Heart left ventricle (tissue), 13 donors: ENCODE data around the gene PAX5.

Experiments used
- POLR2A ChIP-seq, 2 donors: fragments of 450-650 bp; IDR thresholded peaks; one replicate each; pipeline ENCODE4 v1.6.1; 2017; ENCODE audit warnings: antibody characterized with exemption in 2 of 2, mild to moderate bottlenecking in 2 of 2, moderate library complexity in 2 of 2
- TF ChIP-seq, protein P1 (sequence below), 12 donors: fragments of 200-600 bp; sonication (generic) in 4 of 12; IDR thresholded peaks; one replicate each; pipeline versions ENCODE4 v1.5.0 to v1.8.0; 2018 to 2022; ENCODE audit warnings: antibody characterized with exemption in 12 of 12, mild to moderate bottlenecking in 5 of 12
- donor health status: ischemic (EF 13 %, LVEDD 7.1; RV severe dilation, severe dysfunction).
- donor health status: DM: no; HTN: yes; CAD: no.
- donor health status: DM: no; HTN: no; CAD: no.
- donor health status: ischemic (EF 25% LVEDD 6.9; RV normal size, moderate dysfunction).
- donor health status: ischemic (EF 25% LVEDD 5.7; RV mildly dilated, moderate dysfunction).
- donor health status: ischemic (EF 35%, LVEDD 5.7; RV mildly dilated, moderate dysfunction).
- donor health status: nonischemic (EF 11% LVEDD 7.7; RV severe dilation, severe dysfunction).
- donor health status: DM: yes; HTN: yes; CAD: no.
- donor health status: PGD.
- donor health status: ischemic (EF 29% LVEDD 5.4; RV normal size, mild dysfunction).
- donor health status: nonischemic (EF 23%, LVEDD 6.1; RV moderate dilation, normal function).

DNA sequence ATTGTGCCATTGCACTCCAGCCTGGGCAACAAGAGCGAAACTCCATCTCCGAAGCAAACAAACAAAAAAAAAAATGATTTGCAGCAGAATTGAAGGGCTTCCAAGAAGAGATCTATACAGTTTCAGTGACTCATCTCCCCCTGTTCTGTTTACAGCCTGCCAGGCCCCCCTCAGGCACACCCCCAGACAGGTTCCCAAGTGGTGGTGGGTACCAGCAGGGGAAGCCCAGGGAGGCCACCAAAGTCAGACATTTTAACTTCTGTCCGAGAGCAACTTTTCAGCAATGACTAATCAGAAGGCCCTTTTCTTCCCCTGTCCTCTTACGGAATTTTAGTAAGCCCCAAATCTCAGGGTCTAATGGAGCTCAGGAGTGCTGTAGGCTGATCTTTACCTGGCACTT is 98.7 kb downstream of the PAX5 start:
- TF ChIP-seq POLR2A (IDR thresholded peaks at IDR 0.05), result no peak
- TF ChIP-seq, protein P1, sequence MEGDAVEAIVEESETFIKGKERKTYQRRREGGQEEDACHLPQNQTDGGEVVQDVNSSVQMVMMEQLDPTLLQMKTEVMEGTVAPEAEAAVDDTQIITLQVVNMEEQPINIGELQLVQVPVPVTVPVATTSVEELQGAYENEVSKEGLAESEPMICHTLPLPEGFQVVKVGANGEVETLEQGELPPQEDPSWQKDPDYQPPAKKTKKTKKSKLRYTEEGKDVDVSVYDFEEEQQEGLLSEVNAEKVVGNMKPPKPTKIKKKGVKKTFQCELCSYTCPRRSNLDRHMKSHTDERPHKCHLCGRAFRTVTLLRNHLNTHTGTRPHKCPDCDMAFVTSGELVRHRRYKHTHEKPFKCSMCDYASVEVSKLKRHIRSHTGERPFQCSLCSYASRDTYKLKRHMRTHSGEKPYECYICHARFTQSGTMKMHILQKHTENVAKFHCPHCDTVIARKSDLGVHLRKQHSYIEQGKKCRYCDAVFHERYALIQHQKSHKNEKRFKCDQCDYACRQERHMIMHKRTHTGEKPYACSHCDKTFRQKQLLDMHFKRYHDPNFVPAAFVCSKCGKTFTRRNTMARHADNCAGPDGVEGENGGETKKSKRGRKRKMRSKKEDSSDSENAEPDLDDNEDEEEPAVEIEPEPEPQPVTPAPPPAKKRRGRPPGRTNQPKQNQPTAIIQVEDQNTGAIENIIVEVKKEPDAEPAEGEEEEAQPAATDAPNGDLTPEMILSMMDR (IDR thresholded peaks at IDR 0.05), result no peak
